ENCODE measurements around the gene NCAM1.

NCAM1 gene

DNA sequence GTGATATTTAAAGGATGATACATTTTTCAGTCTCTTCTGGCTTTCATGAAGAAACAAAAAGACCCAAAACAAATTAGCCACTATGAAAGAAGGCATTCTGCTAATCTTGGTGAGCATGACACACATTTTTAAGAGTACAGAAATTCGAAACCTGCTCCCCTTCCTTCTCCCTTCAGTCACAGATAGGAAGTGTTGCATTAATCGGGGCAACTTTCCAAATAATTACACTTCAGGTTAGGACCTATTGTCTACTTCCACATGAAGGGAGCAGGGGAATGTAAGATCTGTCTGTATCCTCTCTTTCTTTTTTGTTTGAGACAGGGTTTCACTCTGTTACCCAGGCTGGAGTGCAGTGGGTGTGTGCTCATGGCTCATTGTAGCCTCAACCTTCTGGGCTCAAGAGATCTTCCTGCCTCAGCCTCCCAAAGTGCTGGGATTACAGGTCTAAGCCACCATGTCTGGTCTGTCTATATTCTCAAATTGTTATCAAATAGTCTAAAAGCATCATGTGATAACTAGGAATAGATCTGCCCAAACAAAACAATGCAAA lies 45.8 kb downstream of the NCAM1 start:
- no peaks in the 10 kb centered on the region for H3K27me3 ChIP-seq (ENCODE audit: control insufficient read depth, insufficient read depth, low read length)
- no peaks in the 10 kb centered on the region for H3K36me3 ChIP-seq (ENCODE audit: control insufficient read depth, insufficient read depth, low read length)
- no peaks in the 10 kb centered on the region for H3K4me1 ChIP-seq (ENCODE audit: control insufficient read depth, insufficient read depth, low read length)
- no peaks in the 10 kb centered on the region for H3K9me3 ChIP-seq (ENCODE audit: control insufficient read depth, low read length)
- no peak overlapping the region for H3K9ac ChIP-seq (ENCODE audit: low read length)
- no peak overlapping the region for H3K4me3 ChIP-seq (ENCODE audit: low read length)

DNA sequence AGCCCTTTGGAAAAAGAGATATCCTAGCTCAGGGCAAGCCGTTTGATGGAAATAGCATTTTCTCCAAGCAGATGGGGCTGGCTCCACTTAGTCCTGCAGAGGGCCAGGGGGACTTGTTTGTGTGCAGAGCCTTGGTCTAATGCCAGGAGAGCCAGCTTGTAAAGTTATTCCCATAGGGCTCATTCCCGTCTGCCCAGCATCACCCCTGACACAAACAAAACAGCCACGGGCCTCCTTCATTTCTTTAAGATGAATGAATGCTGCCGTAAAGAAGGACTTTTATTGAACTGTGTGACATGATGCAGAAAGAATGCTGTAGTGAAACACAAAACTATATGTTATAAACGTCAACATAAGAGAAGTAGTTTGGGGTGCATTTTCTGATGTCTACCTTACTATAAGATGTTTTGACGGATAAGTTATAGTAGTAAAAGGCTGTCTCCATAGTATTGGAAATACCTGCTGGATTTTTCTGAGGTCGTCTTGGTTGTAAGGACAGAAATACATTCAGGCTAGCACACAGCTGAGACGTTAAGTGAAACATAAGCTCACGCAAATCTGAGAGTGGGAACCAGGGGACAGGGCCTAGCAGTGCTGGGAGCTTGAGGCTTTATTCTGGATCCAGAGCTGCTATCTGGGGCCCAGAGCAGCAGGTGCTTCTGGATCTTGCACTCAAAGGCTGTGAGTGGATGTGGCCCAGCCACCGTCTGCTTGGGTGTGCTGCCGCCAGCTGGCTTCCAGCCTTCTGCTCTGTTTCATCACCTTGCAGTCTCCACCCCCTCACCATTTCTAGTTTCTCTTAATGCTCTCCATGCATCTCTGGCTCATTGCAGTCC lies 53.3 kb downstream of the NCAM1 start:
- Histone ChIP-seq H3K9ac (ENCODE audit: low read length) (no peak overlapping the region), H3K27me3 (ENCODE audit: control insufficient read depth, insufficient read depth, low read length) (no peaks in the 10 kb centered on the region), H3K36me3 (ENCODE audit: control insufficient read depth, insufficient read depth, low read length) (no peaks in the 10 kb centered on the region), H3K9me3 (ENCODE audit: control insufficient read depth, low read length) (no peaks in the 10 kb centered on the region), H3K4me3 (ENCODE audit: low read length) (no peak overlapping the region), H3K4me1 (ENCODE audit: control insufficient read depth, insufficient read depth, low read length) (peaks cover 8% of the 10 kb centered on the region)

DNA sequence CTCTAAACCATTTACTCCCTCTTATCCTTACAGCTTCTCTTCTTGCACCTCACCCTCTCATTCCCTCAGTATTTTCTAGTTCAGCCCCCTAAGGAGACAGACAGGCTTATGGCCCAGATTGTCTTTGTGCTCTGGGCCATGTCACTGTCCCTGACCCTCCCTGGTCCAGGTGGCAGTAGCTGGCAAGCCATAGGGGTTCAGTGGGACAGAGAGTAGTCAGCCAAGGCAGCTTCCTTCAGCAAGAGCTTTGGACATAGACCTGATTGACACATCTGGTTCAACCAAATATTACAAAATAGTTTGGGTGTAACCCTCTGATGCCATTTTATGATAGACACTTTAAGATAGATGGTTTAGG lies 53.9 kb downstream of the NCAM1 start:
- H3K9me3 ChIP-seq (ENCODE audit: control insufficient read depth, low read length): no peaks in the 10 kb centered on the region
- no peaks in the 10 kb centered on the region for H3K36me3 ChIP-seq (ENCODE audit: control insufficient read depth, insufficient read depth, low read length)
- H3K27me3 ChIP-seq (ENCODE audit: control insufficient read depth, insufficient read depth, low read length): no peaks in the 10 kb centered on the region
- H3K4me3 ChIP-seq (ENCODE audit: low read length): no peak overlapping the region
- no peak overlapping the region for H3K9ac ChIP-seq (ENCODE audit: low read length)
- H3K4me1 ChIP-seq (ENCODE audit: control insufficient read depth, insufficient read depth, low read length): peaks cover 8% of the 10 kb centered on the region

DNA sequence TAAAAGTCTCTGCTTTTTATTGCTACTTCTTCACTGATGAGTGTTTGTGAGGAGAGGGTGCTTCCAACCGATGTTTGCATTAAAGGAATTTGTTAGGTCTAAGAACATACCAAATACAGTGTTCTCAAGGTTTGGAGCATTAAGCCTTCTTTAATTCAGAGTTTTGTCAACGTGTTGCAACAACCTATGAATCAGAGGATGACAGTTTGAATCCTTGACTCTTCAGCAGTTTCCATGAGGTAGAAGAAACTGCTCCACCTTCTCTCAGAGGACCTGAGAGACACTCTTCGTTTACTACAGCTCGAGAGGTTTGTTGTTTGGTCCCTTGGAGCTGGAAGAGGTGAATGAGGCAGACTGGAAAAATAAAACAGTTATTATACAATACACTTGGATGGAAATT lies 55.7 kb downstream of the NCAM1 start:
- H3K9me3 ChIP-seq (ENCODE audit: control insufficient read depth, low read length): no peaks in the 10 kb centered on the region
- H3K9ac ChIP-seq (ENCODE audit: low read length): no peak overlapping the region
- H3K4me1 ChIP-seq (ENCODE audit: control insufficient read depth, insufficient read depth, low read length): peaks cover 8% of the 10 kb centered on the region
- H3K36me3 ChIP-seq (ENCODE audit: control insufficient read depth, insufficient read depth, low read length): no peaks in the 10 kb centered on the region
- H3K27me3 ChIP-seq (ENCODE audit: control insufficient read depth, insufficient read depth, low read length): no peaks in the 10 kb centered on the region
- H3K4me3 ChIP-seq (ENCODE audit: low read length): no peak overlapping the region

DNA sequence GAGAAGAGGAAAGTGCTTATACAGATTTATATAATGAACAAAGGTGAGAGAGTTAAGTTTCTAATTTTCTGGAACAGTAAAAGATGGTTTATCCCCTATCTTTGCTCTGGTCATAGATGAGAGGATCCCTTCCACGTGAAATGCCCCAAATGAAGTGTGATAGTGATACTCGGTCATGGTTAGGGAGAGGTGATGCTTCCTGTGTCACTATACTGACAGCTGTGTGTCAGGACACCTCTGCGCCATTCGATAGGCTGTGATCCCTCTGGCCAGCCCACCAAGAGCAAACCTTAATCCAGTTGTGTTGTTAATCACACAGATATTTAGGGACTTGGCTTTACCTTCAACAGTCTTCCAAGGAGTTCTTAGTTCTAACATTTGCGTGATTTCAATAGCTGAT lies 57.7 kb downstream of the NCAM1 start:
- H3K27me3 ChIP-seq (ENCODE audit: control insufficient read depth, insufficient read depth, low read length): no peaks in the 10 kb centered on the region

DNA sequence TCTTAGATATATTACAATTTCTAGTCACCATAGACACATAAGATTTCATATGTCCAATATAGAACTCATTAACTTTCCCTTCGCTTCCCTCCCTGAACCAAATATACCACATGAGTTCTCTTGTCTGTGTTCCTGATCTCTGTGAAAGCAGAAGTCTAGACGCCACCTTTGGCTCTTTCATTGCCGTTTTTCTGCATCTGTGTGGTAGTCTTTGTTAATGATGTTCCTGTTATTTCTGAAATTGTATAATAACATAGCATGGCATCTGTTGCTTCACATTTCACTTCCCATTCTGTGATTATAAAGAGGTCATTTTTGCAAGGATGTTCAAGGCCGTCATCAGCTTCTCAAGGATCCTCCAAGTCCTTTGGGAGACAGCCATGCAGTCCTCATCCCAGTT lies 58.5 kb downstream of the NCAM1 start:
- peaks cover 5% of the 10 kb centered on the region for H3K4me1 ChIP-seq (ENCODE audit: control insufficient read depth, insufficient read depth, low read length)
- no peak overlapping the region for H3K4me3 ChIP-seq (ENCODE audit: low read length)
- H3K9ac ChIP-seq (ENCODE audit: low read length): no peak overlapping the region
- no peaks in the 10 kb centered on the region for H3K27me3 ChIP-seq (ENCODE audit: control insufficient read depth, insufficient read depth, low read length)
- H3K9me3 ChIP-seq (ENCODE audit: control insufficient read depth, low read length): no peaks in the 10 kb centered on the region
- no peaks in the 10 kb centered on the region for H3K36me3 ChIP-seq (ENCODE audit: control insufficient read depth, insufficient read depth, low read length)

More for the DNA sequence above, 57.7 kb downstream of the NCAM1 start:
- peaks cover 8% of the 10 kb centered on the region for H3K4me1 ChIP-seq (ENCODE audit: control insufficient read depth, insufficient read depth, low read length)
- H3K9ac ChIP-seq (ENCODE audit: low read length): no peak overlapping the region
- H3K36me3 ChIP-seq (ENCODE audit: control insufficient read depth, insufficient read depth, low read length): no peaks in the 10 kb centered on the region
- H3K4me3 ChIP-seq (ENCODE audit: low read length): no peak overlapping the region
- no peaks in the 10 kb centered on the region for H3K9me3 ChIP-seq (ENCODE audit: control insufficient read depth, low read length)

DNA sequence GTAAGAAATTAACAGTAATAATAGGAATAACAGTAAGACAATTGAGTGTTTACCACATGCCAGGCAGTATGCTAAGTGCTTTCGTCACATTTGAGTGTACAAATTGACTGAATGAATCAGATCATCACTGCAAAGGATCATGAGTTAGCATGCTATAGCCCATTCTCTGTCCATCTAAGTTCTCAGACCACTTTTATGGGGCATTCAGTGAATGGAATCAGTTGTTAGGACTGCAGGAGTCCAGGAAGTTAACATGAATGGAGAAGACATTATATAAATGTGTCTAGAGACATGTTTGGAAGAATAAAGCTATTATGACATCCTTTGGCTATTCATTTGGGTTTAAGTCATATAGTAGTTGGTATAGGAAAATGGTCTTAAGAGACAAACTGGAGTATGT lies 59.9 kb downstream of the NCAM1 start:
- Histone ChIP-seq H3K9ac (ENCODE audit: low read length) (no peak overlapping the region), H3K9me3 (ENCODE audit: control insufficient read depth, low read length) (no peaks in the 10 kb centered on the region), H3K4me1 (ENCODE audit: control insufficient read depth, insufficient read depth, low read length) (no peaks in the 10 kb centered on the region), H3K4me3 (ENCODE audit: low read length) (no peak overlapping the region), H3K36me3 (ENCODE audit: control insufficient read depth, insufficient read depth, low read length) (no peaks in the 10 kb centered on the region), H3K27me3 (ENCODE audit: control insufficient read depth, insufficient read depth, low read length) (no peaks in the 10 kb centered on the region)

DNA sequence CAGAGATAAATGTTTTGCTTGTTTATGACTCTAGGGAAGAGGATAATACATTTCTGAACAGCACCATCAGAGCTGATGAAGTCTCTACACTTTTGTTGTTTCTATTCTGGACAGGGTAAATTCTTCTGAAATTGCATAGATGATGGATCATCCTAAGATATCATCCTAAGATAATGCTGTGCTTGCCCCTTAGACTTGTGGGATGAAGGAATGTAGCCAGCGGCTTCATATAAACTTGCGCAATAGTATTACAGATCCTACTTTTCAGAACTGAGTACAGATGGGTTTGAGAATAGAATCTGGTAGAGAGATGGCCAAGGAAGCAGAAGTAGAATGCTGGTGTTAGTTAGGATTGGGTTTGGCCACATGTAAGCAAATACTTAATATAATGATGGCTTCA lies 61.0 kb downstream of the NCAM1 start:
- H3K4me3 ChIP-seq (ENCODE audit: low read length): no peak overlapping the region
- H3K9ac ChIP-seq (ENCODE audit: low read length): no peak overlapping the region
- H3K27me3 ChIP-seq (ENCODE audit: control insufficient read depth, insufficient read depth, low read length): no peaks in the 10 kb centered on the region
- no peaks in the 10 kb centered on the region for H3K36me3 ChIP-seq (ENCODE audit: control insufficient read depth, insufficient read depth, low read length)
- no peaks in the 10 kb centered on the region for H3K9me3 ChIP-seq (ENCODE audit: control insufficient read depth, low read length)
- H3K4me1 ChIP-seq (ENCODE audit: control insufficient read depth, insufficient read depth, low read length): no peaks in the 10 kb centered on the region

DNA sequence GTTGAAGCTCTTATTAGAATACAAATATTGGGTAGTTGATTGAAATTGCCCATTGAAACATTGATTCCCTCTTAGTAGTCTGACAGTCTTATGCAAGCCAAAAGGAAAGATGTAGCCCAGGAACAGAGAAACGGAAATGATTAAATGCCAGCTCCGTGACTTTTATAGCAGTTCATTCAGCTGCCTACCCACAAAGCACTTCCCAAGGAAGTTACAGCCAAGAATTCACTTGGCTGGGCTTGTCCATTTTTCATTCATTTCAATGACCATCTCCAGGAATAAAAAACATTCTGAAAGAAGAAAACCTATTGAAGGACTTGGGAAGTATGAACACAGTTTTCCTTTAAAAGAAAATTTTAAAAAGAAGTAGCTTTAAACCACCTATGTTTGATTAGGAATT lies 62.0 kb downstream of the NCAM1 start:
- Histone ChIP-seq H3K4me1 (ENCODE audit: control insufficient read depth, insufficient read depth, low read length) (no peaks in the 10 kb centered on the region), H3K9me3 (ENCODE audit: control insufficient read depth, low read length) (no peaks in the 10 kb centered on the region), H3K27me3 (ENCODE audit: control insufficient read depth, insufficient read depth, low read length) (no peaks in the 10 kb centered on the region), H3K9ac (ENCODE audit: low read length) (no peak overlapping the region), H3K36me3 (ENCODE audit: control insufficient read depth, insufficient read depth, low read length) (no peaks in the 10 kb centered on the region), H3K4me3 (ENCODE audit: low read length) (no peak overlapping the region)

DNA sequence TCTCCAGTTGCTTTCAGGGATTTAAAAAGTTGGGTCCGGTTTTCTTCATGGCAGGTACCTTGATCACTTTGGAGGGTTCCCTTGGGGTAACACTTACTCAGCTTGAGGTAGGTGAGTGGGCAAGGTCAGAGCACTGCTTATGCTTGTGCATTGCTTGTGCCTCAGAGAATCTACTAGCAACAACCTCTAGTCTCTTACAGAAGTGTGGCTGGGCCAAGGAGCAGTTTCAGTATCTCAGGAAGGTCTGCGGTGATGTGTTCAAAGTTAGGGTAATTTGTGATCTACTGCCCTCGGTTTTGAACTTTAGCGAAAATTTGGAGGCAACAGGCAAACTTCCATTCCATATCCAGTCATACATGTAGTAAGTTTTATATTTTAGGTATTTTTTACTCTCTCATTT lies 62.8 kb downstream of the NCAM1 start:
- Histone ChIP-seq H3K9ac (ENCODE audit: low read length) (no peak overlapping the region), H3K4me3 (ENCODE audit: low read length) (no peak overlapping the region), H3K9me3 (ENCODE audit: control insufficient read depth, low read length) (no peaks in the 10 kb centered on the region), H3K36me3 (ENCODE audit: control insufficient read depth, insufficient read depth, low read length) (no peaks in the 10 kb centered on the region), H3K4me1 (ENCODE audit: control insufficient read depth, insufficient read depth, low read length) (no peaks in the 10 kb centered on the region), H3K27me3 (ENCODE audit: control insufficient read depth, insufficient read depth, low read length) (no peaks in the 10 kb centered on the region)

DNA sequence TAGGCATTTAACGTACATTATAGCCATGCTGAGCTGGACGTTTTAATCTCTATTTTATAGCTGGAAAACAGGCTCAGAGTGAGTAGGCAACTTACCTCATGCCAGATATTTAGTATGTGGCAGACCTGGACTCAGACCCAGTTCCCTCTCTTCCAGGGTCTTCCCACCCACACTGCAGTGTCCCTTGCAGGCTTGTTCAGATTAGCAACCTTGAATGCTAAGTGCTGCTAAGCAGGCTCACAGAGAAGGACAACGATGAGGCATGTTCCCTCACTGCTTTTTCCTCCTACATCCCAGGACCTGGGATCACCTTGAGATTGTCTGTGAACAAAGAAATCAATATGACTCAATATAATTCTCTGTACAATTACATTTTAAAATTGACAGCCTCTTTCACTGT lies 65.6 kb downstream of the NCAM1 start:
- Histone ChIP-seq H3K4me1 (ENCODE audit: control insufficient read depth, insufficient read depth, low read length) (no peaks in the 10 kb centered on the region), H3K27me3 (ENCODE audit: control insufficient read depth, insufficient read depth, low read length) (no peaks in the 10 kb centered on the region), H3K4me3 (ENCODE audit: low read length) (no peak overlapping the region)

DNA sequence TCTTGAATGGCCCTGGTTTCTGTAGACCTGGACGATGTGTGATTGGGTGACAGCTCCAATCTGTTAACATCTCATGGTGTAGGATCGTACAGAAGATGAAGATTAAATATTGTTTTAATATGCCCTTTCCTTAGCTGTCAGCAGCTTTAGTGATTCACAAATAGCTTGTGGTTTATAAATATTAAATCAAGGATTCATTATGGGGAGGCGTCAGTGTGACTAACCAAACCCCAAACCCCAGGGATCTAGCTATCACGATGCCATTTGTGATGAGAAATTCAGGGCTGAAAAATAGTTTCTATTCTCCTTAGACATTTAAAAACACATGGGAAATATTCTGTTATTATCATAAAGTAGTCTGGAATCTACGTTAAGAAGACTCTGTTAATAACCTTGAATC lies 73.4 kb downstream of the NCAM1 start:
- Histone ChIP-seq H3K9me3 (ENCODE audit: control insufficient read depth, low read length) (no peaks in the 10 kb centered on the region), H3K27me3 (ENCODE audit: control insufficient read depth, insufficient read depth, low read length) (no peaks in the 10 kb centered on the region), H3K36me3 (ENCODE audit: control insufficient read depth, insufficient read depth, low read length) (no peaks in the 10 kb centered on the region), H3K4me1 (ENCODE audit: control insufficient read depth, insufficient read depth, low read length) (no peaks in the 10 kb centered on the region), H3K4me3 (ENCODE audit: low read length) (no peak overlapping the region), H3K9ac (ENCODE audit: low read length) (no peak overlapping the region)

More for the DNA sequence above, 65.6 kb downstream of the NCAM1 start:
- Histone ChIP-seq H3K9ac (ENCODE audit: low read length) (no peak overlapping the region), H3K36me3 (ENCODE audit: control insufficient read depth, insufficient read depth, low read length) (no peaks in the 10 kb centered on the region), H3K9me3 (ENCODE audit: control insufficient read depth, low read length) (no peaks in the 10 kb centered on the region)

Data from mucosa of stomach (tissue), 1 donor.